NCI-H446 (cell line): Measurements from ENCODE around the gene LARGE1.
A peak's percentile ranks its signal among the peaks of the same experiment; 100 is the strongest.
"Not testable (repeated sequence)": the region's sequence is repeated elsewhere in the genome, so short reads cannot be mapped to it uniquely, and the experiment has no call there.

Experiments
- DNase-seq, 2 experiments: peaks; one replicate each; lab custom pipeline; 2025; lab: John Stamatoyannopoulos, UW

Gene LARGE1

GRCh38 chr22:33593818-33594217 is 326.5 kb downstream of the LARGE1 start:
- DNase-seq, result no peak

GRCh38 chr22:33591946-33592345 is 328.3 kb downstream of the LARGE1 start:
- DNase-seq, result no peak

- DNase-seq, result no peak
Observed at GRCh38 chr22:33589297-33589696, 331.0 kb downstream of the LARGE1 start.

GRCh38 chr22:33588860-33589259 is 331.4 kb downstream of the LARGE1 start:
- DNase-seq, result no peak

- DNase-seq, result no peak
Observed at GRCh38 chr22:33584152-33584551, 336.1 kb downstream of the LARGE1 start.

GRCh38 chr22:33582822-33583400 is 337.4 kb downstream of the LARGE1 start:
- DNase-seq, result no peak

GRCh38 chr22:33580310-33580709 is 340.0 kb downstream of the LARGE1 start:
- no peak for DNase-seq

- DNase-seq, result peak in 1 of 2 experiments; percentile 26
Observed at GRCh38 chr22:33579448-33580093, 340.7 kb downstream of the LARGE1 start.

- DNase-seq, result no peak
Observed at GRCh38 chr22:33578752-33579151, 341.5 kb downstream of the LARGE1 start.

- no peak for DNase-seq
Observed at GRCh38 chr22:33577862-33578411, 342.3 kb downstream of the LARGE1 start.

- no peak for DNase-seq
Observed at GRCh38 chr22:33576205-33576604, 344.1 kb downstream of the LARGE1 start.

- DNase-seq, result no peak
Observed at GRCh38 chr22:33575771-33576170, 344.5 kb downstream of the LARGE1 start.

- DNase-seq, result no peak
Observed at GRCh38 chr22:33575041-33575440, 345.2 kb downstream of the LARGE1 start.

GRCh38 chr22:33573479-33573878 is 346.8 kb downstream of the LARGE1 start:
- no peak for DNase-seq

- no peak for DNase-seq
Observed at GRCh38 chr22:33572086-33572485, 348.2 kb downstream of the LARGE1 start.

- DNase-seq, result no peak
Observed at GRCh38 chr22:33570110-33570509, 350.2 kb downstream of the LARGE1 start.

GRCh38 chr22:33569559-33569958 is 350.7 kb downstream of the LARGE1 start:
- no peak for DNase-seq

- no peak for DNase-seq
Observed at GRCh38 chr22:33569018-33569417, 351.3 kb downstream of the LARGE1 start.

- DNase-seq, result not testable (repeated sequence)
Observed at GRCh38 chr22:33566495-33566894, 353.8 kb downstream of the LARGE1 start.

GRCh38 chr22:33565580-33565995 is 354.7 kb downstream of the LARGE1 start:
- no peak for DNase-seq

GRCh38 chr22:33564683-33565082 is 355.6 kb downstream of the LARGE1 start:
- no peak for DNase-seq

- DNase-seq, result no peak
Observed at GRCh38 chr22:33563220-33563964, 356.9 kb downstream of the LARGE1 start.

GRCh38 chr22:33562501-33562900 is 357.8 kb downstream of the LARGE1 start:
- no peak for DNase-seq
